Stimulated activated CD8-positive, alpha-beta memory T cell treated with anti-CD3 and anti-CD28 coated beads, Interleukin-12 subunit alpha, Interleukin-12 subunit beta, amount 100 ng/mL, for 4 hours (primary cell): Measurements from ENCODE around the gene SNIP1.
"Not testable (repeated sequence)": the region's sequence is repeated elsewhere in the genome, so short reads cannot be mapped to it uniquely, and the experiment has no call there.

Source experiments
- DNase-seq: peaks from one replicate; pipeline ENCODE4 v3.0.0-alpha.2; 2020; ENCODE audit warnings: low read depth

SNIP1 gene

DNA sequence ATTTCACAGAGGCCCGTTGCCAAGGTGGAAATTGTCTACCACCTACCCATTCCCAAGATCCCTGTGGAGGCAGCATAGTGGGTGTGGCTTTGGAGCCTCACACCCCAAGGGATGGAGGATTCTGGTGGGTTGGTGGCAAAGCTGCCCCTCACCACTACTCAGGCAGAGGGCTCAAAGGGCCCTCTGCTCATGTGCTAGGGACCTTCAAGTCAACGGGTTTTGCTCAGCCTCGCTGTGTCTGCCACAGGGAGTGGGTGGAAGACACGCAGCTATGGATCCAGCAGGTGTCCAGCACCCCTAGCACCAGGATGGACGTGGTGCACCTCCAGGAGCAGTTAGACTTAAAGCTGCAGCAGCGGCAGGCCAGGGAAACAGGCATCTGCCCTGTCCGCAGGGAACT lies 5.0 kb upstream of the SNIP1 start:
- no peak for DNase-seq

DNA sequence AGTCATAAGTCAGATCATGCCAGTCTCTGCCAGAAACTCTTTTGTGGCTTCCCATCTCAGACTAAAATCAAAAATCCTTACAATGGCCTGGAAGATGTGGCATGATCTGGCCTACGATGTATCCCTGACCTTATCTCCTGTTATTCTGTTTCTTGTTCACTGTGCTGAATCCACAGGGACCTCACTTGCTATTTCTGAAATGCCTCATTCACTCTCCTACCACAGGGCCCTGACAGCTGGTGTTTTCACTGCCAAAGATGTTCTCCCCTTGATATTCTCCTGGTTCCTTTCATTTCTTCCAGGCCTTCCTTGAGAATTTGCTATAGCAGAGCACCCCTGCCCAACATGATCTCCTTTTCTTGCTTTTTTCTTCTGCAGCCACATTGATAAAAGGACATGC lies 4.3 kb upstream of the SNIP1 start:
- no peak for DNase-seq

DNA sequence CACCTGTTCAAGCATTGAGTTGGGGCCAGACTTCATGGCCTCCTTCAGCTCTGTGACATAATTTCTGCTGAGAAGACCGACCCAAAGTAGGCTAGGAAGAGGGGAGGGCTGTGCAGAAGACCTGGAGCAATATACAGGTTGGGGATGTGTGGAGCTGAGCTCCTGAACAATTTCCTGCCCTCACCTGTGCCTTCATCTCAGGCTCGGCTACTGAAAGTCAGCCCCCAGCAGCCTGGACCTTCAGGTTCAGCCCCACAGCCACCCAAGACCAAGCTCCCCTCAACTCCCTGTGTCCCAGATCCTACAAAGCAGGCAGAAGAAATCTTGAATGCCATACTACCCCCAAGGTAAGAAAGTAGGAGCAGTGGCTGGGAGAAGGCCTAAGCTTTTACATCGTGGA lies 3.3 kb upstream of the SNIP1 start:
- no peak for DNase-seq

DNA sequence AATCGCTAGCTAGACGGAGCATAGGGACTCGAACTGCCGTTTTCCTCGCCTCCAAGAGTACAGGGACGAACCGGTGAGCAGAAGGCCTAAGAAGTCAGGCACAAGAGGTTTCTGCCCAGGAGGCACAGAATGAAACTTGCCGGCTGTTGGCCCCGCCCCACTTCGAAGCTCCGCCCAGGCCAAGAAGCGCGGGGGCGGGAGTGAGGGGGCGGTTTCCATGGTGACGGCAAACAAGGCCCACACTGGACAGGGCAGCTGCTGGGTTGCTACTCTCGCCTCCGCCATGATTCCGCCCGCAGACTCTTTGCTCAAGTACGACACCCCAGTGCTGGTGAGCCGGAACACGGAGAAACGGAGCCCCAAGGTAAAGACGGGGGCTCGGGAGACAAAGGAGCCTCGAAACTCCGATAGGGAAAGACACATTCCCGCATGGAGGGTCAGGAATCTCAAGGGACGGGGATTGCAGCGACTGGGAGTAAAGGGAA lies 2.7 kb upstream of the SNIP1 start, which contains the start of gene DNALI1:
Gene DNALI1 (plus strand): TSS at position 229 of the 485 bp plus-strand sequence. CDS start 55 bp downstream, at position 284.
- DNase-seq, result no peak

DNA sequence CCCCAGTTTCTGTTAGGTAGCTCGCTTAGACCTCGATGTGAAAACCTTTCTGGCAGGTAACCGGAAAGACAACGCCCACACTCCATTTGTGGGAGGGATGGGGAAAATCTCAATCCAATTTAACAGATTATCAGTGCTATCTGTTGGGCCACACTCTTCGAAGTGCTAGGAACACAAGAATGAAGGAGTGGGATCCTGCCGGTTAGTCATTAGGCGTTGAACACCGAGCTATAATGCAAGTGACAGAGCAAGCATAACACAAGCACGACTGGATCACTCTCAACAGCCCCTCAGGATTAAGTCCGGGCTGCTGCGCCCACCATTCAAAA lies 531 bp downstream of the SNIP1 start:
- DNase-seq, result no peak

DNA sequence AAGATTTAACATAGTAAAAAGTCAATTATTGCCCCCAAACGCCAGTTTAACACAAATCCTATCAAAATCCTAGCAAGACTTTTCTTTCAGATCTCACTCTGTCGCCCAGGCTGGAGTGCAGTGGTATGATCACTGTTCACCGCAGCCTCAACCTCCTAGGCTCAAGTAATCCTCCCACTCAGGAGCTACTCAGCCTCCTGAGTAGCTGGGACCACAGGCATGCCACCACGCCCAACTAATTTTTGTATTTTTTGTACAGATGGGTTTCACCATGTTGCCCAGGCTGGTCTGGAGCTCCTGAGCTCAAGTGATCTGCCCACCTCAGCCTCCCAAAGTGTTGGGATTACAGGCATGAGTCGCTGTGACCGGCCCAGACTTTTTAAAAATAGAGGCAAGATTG lies 4.8 kb downstream of the SNIP1 start:
- DNase-seq, result no peak

DNA sequence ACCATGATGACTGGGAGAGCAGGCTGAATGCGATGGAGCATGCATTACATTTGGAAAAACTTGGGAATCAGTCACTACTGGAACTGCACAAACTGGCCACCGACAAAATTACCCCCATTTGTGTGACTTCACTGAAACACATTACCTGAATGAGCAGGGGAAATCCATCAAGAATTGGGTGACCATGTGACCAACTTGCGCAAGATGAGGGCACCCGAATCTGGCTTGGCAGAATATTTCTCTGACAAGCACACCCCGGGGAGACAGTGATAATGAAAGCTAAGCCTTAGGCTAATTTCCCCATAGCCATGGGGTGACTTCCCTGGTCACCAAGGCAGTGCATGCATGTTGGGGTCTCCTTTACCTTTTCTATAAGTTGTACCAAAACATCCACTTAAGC lies 9.1 kb downstream of the SNIP1 start:
- no peak for DNase-seq

DNA sequence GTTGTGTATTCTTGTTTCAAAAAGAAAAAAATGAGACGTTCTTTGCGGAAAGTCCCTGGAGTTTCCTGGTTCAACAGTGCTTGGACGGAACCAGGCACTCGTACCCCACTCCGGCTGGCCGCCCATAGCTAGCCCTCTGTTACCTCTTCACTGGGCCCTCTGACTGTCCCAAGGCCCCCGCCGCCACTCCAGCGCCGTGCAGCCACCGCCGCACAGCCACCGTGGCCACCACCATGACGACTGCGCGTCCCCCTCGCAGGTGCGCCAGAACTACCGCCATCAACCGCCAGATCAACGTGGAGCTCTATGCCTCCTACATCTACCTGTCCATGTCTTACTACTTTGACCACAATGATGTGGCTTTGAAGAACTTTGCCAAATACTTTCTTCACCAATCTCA lies 9.6 kb downstream of the SNIP1 start:
- DNase-seq, result no peak

DNA sequence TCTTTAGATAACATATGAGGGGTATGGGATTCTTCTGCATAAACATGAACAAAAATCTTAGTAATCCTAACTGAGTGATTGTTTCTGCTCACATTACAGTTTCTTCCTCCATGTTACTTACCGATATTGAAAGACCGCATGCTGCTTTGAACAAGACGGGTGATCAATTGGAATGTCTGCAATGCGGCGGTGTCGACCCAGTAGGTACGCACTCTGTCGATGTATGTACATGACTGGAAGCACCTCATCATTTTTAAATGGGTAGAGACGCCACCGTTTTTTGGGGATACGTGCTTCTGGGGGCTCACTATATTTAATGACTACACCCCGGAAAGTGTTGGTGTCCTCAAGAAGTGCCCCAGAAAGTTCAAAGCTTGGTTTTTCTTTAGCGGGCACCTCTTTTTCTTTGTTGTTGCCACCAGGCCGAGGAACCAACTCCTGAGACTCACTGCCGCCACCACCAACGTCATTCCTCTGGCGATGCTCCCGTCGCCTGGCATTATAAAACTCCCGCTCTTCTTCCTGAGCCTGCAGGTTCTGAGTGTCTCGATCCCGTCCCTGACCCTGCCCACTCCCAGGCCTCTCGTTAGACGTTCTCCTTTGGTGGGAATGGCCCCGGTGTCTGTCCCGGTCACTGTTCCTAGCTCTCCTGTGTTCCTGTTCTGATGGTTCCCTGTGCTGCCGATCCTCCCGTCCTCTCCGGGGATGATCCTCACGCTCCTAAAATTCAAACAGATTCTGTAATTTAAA lies 13.9 kb downstream of the SNIP1 start:
- DNase-seq, result no peak

DNA sequence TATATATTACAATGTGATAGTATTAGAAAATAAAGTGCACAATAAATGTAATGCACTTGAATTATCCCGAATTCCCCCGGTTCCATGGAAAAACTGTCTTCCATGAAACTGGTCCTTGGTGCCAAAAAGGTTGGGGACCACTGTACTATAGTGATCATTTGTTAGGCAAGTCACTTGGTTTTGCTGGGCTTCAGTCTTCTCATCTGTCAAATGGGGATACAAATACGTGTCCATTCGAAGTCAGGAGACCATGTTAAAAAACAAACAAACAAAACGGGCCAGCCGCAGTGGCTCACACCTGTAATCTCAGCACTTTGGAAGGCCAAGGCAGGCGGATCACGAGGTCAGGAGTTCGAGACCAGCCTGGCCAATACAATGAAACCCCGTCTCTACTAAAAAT lies 14.9 kb downstream of the SNIP1 start:
- DNase-seq, result not testable (repeated sequence)

DNA sequence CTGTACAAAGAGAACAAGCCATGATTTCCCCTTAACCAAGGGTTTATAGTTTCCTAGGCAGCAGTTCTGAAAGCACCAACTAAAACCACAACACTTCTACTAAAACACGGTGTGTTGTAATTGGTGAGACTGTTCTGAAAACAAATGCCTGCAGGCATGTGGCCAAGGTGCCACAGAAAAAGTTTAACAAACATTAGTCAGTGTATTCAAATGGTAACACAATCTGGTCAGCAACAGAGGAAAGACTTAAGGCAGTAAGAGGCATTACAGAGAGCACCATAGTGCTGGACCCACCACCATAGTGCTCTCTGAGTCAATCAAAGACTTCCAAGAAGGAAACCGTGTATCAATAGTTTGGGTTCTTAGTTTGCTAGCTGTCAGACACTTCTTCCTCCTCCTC lies 16.7 kb downstream of the SNIP1 start:
- DNase-seq, result no peak

DNA sequence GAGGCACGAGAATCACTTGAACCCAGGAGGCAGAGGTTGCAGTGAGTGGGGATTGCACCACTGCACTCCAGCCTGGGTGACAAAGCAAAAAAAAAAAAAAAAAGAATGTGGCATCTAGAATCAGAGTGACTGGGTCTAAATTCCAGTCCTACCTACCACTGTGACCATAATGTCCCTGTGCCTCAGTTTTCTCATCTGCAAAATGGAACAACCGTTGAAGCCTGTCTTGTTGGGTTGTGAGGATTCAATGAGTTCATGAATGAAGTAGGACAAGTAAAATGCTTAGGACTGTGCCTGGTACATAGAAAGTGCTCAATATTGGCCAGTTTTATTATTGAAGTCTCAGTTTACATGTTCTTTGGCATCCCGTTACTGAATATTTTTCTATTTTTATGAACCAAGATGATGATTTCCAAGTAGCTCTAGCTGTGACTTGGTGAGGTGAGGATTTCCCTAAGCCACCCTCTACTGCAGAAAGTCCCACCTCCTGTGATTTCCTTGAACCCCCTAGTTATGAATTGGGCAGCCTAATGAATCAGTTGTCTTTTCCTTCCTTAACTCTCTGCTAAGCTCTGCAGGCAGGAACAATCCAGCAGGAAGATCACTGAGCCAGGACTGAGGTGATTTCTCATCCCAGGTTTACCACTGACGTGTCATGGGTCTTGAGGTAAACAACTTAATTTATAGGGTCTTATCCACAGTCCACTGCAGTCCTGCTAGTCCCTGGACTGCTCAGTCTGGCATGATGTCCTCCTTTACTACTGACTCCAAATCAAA lies 20.6 kb downstream of the SNIP1 start:
- DNase-seq, result no peak

DNA sequence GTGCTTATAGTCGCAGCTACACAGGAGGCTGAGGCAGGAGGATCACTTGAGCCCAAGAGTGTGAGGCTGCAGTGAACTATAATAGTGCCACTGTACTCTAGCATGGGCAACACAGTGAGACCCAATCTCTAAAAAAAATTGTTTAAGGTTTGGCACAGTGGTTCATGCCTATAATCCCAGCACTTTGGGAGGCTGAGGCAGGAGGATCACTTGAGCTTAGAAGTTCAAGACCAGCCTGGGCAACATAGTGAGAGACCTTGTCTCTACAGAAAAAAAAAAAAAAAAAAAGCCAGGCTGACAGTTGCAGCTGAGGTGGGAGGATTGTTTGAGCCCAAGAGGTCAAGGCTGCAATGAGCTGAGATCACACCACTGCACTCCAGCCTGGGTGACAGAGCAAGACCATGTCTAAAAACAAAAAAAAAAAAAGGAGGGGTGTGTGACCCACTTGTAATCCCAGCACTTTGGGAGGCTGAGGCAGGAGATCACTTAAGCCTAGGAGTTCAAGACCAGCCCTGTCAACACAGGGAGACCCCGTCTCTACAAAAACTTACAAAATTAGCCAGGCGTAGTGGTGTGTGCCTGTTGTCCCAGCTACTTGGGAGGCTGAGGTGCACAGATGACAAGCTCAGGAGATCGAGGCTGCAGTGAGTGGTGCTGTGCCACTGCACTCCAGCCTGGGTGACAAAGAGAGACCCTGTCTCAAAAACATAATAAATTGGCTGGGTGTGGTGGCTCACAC lies 21.5 kb downstream of the SNIP1 start:
- DNase-seq, result not testable (repeated sequence)

DNA sequence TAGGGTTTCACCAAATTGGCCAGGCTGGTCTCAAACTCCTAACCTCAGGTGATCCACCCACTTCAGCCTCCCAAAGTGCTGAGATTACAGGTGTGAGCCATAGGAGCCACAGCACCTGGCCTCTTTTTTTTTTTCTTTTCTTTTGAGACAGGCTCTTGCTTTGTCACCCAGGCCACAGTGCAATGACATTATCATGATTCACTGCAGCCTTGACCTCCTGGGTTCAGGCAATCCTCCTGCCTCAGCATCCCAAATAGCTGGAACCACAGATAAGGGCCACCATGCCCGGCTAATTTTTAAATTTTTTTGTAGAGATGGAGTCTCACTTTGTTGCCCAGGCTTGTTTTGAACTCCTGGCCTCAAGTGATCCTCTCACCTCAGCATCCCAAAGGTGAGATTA lies 24.2 kb downstream of the SNIP1 start:
- DNase-seq, result not testable (repeated sequence)

DNA sequence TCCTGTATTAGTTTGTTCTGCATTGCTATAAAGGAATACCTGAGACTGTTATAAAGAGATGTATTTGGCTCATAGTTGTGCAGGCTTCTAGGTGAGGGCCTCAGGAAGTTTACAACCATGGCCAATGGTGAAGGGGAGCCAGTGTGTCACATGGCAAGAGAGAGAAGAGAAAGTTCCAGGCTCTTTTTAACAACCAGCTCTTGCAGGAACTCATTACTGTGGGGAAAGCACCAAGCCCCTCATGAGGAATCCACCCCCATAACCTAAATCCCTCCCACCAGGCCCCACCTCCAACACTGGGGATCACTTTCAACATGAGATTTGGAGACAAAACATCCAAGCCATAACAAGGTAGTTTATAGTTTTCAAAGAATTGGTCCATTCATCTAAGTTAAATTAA lies 34.5 kb downstream of the SNIP1 start:
- DNase-seq, result no peak

DNA sequence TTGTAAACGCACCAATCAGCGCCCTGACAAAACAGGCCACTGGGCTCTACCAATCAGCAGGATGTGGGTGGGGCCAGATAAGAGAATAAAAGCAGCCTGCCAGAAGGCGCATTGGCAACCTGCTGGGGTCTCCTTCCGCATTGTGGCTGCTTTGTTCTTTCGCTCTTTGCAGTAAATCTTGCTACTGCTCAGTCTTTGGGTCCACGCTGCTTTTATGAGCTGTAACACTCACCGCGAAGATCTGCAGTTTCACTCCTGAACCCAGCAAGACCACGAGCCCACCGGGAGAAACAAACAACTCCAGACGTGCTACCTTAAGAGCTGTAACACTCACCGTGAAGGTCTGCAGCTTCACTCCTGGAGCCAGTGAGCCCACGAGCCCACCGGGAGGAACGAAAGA lies 35.2 kb downstream of the SNIP1 start:
- DNase-seq, result peak; percentile 26

DNA sequence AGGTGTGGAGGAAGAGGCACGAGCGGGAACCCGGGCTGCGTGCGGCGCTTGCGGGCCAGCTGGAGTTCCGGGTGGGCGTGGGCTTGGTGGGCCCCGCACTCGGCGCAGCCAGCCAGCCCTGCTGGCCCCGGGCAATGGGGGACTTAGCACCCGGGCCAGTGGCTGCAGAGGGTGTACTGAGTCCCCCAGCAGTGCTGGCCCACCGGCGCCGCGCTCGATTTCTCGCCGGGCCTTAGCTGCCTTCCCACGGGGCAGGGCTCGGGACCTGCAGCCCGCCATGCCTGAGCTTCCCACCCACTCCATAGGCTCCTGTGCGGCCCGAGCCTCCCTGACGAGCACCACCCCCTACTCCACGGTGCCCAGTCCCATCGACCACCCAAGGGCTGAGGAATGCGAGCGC lies 35.9 kb downstream of the SNIP1 start:
- not testable (repeated sequence) for DNase-seq

DNA sequence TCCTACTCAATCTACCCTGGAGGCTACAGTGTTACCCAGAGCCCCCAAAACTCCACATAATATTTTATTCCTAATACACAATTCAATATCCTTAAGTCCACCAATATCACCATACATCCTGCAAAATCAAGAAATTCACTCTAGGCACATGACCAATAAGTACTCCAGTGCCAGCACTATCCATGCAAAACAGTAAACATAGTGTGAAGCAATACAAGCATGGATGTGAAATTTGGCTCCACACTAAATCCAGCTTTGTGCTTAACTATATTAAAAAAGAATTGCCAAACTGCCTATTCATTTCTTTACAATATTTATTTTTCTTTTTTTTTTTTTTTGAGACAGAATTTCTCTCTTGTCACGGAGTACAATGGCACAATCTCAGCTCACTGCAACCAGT lies 36.5 kb downstream of the SNIP1 start:
- DNase-seq, result no peak

DNA sequence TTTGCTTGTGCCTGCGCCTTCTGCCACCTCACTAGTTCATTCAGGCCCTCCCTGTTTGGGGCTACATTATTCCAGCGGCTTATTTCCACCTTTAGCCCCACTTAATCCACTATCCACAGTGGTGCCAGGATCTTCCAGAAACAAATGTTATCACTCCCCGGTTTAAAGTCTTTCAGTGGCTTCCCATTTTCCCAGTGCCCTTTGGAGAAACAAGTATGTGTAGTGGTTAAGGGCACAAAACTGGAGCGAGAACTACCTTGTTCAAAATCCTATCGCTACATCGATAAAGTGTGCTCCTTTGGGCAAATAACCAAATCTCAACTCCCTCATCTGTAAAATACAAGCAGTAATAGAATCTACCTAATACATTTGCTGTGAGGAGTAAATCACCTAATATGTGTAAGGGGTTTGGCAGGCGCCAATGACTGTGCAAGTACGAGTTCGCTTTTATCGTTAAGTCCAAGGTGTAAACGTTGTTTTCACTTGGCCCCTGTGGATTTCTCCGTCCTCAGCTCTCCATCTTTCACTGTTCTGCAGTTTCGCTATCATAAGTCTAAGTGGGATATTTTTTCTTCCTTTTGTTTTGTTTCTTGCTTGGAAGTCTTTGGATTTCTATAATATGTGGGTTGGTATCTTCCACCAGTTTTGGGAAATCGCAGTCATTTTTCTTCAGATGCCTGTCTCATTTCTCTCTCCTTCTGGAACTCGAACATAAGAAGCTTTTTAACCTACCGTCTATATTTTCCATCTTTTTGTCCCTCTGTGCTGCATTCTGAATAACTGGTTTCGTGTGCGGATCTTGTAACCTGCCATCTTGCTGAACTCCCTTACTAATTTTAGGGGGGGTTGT lies 38.7 kb downstream of the SNIP1 start:
- no peak for DNase-seq

DNA sequence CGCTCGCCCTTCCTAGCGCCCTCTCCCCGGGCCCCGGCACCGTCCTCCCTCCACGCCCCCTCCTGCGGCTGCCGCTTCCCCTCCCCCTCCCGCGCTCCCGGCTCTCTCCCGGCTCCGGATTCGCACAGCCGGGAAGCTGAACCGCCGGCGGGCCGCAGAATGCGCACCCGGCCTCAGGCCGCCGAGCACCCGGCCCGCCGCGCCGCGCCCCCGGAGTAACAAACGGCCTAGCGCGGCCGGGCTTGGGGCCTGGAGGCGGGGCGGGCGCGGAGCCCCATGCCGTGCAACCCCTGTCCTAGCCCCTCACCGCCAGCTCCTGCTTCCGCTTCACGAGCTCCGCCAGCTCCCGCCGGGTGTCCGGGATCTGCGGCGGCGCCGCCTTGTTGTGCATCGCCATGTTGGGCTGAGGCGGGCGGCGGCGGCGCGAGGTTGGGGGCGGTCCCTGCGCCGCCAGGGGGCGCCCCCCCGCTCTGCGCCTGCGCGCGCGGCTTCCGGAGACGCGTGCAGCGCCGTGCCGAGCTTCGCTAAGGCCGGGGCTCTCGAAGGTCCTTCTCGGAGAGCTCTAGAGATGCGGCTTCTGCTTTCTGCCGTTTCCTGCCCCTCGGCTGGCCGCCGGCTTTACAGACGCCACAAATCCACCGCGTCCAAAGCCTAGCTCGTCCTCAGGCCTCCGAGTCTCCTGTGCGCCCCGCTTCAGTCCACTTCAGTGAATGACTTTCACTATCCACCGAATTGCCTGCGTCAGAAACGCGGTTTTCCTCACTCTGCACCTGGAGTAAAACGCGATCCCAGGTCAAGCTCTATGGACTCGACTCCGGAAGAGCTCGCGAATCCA lies 39.5 kb downstream of the SNIP1 start, which contains the start of gene MEAF6:
Gene MEAF6 (minus strand): TSS at position 417 of the 835 bp plus-strand sequence. CDS start 20 bp downstream, at position 397.
- DNase-seq, result peak; percentile 74
